ENCODE data around the gene METTL2A.
"Not testable (repeated sequence)": the region's sequence is repeated elsewhere in the genome, so short reads cannot be mapped to it uniquely, and the experiment has no call there.

Gene METTL2A

GRCh38 chr17:62473030-62473982 lies 49.6 kb downstream of the METTL2A start:
- not testable (repeated sequence) for DNase-seq

GRCh38 chr17:62477111-62477510 lies 53.4 kb downstream of the METTL2A start:
- not testable (repeated sequence) for DNase-seq

- DNase-seq, result peak; percentile 13 to 63 (median 44)
These were observed 54.2 kb downstream of the METTL2A start for GRCh38 chr17:62477718-62478408.

- peak in 5 of 6 experiments; percentile 69 to 80 (median 74) for DNase-seq
These were observed 54.8 kb downstream of the METTL2A start, which contains the start of gene TLK2 for GRCh38 chr17:62478424-62478879. Gene TLK2 (plus strand): TSS chr17:62478825. CDS start chr17:62481126, 2,301 bp downstream.

- peak in 3 of 6 experiments; percentile 39 to 83 (median 54) for DNase-seq
These were observed 55.4 kb downstream of the METTL2A start for GRCh38 chr17:62478880-62479638.

GRCh38 chr17:62479639-62480258 lies 56.1 kb downstream of the METTL2A start:
- DNase-seq, result peak in 3 of 6 experiments; percentile 2 to 34 (median 10)

- not testable (repeated sequence) for DNase-seq
These were observed 58.9 kb downstream of the METTL2A start for GRCh38 chr17:62482553-62482952.

GRCh38 chr17:62490990-62491389 lies 67.3 kb downstream of the METTL2A start:
- DNase-seq, result not testable (repeated sequence)

GRCh38 chr17:62493049-62493655 lies 69.5 kb downstream of the METTL2A start:
- not testable (repeated sequence) for DNase-seq

- DNase-seq, result not testable (repeated sequence)
These were observed 70.4 kb downstream of the METTL2A start for GRCh38 chr17:62494073-62494472.

- not testable (repeated sequence) for DNase-seq
These were observed 72.6 kb downstream of the METTL2A start for GRCh38 chr17:62496344-62496743.

GRCh38 chr17:62498796-62499195 lies 75.1 kb downstream of the METTL2A start:
- not testable (repeated sequence) for DNase-seq
